Measurements from ENCODE around the gene RNF225.
A peak's percentile ranks its signal among the peaks of the same experiment; 100 is the strongest.
"Not testable (repeated sequence)": the region's sequence is repeated elsewhere in the genome, so short reads cannot be mapped to it uniquely, and the experiment has no call there.

RNF225 gene

GRCh38 chr19:58409010-58409790 lies 13.7 kb downstream of the RNF225 start:
- no peak for DNase-seq (ENCODE audit: low spot score)

GRCh38 chr19:58416604-58417003 lies 21.1 kb downstream of the RNF225 start:
- no peak for DNase-seq (ENCODE audit: low spot score)

GRCh38 chr19:58417071-58417470 lies 21.6 kb downstream of the RNF225 start:
- DNase-seq (ENCODE audit: low spot score) = no peak

GRCh38 chr19:58428617-58429016 lies 33.2 kb downstream of the RNF225 start:
- DNase-seq (ENCODE audit: low spot score) = no peak

GRCh38 chr19:58429745-58430144 lies 34.3 kb downstream of the RNF225 start:
- DNase-seq (ENCODE audit: low spot score) = no peak

GRCh38 chr19:58434217-58434616 lies 38.8 kb downstream of the RNF225 start:
- no peak for DNase-seq (ENCODE audit: low spot score)

GRCh38 chr19:58439576-58440554 lies 44.4 kb downstream of the RNF225 start, which contains the start of gene ZNF132:
Gene ZNF132 (minus strand): TSS chr19:58440153. CDS start chr19:58439821, 332 bp downstream.
- peak; percentile 85 for DNase-seq (ENCODE audit: low spot score)

GRCh38 chr19:58440556-58440955 lies 45.1 kb downstream of the RNF225 start:
- DNase-seq (ENCODE audit: low spot score) = no peak

GRCh38 chr19:58442986-58443385 lies 47.5 kb downstream of the RNF225 start:
- DNase-seq (ENCODE audit: low spot score) = not testable (repeated sequence)
